CD4-positive, alpha-beta T cell treated with Interferon alpha-2 for 1 hour (primary cell): Measurements from ENCODE around the gene RELL1.

Experiments
- DNase-seq, 2 donors: peaks; one replicate each; pipeline ENCODE4 v3.0.0-alpha.2; 2020 to 2022

Gene RELL1, protein sequence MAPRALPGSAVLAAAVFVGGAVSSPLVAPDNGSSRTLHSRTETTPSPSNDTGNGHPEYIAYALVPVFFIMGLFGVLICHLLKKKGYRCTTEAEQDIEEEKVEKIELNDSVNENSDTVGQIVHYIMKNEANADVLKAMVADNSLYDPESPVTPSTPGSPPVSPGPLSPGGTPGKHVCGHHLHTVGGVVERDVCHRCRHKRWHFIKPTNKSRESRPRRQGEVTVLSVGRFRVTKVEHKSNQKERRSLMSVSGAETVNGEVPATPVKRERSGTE

DNA sequence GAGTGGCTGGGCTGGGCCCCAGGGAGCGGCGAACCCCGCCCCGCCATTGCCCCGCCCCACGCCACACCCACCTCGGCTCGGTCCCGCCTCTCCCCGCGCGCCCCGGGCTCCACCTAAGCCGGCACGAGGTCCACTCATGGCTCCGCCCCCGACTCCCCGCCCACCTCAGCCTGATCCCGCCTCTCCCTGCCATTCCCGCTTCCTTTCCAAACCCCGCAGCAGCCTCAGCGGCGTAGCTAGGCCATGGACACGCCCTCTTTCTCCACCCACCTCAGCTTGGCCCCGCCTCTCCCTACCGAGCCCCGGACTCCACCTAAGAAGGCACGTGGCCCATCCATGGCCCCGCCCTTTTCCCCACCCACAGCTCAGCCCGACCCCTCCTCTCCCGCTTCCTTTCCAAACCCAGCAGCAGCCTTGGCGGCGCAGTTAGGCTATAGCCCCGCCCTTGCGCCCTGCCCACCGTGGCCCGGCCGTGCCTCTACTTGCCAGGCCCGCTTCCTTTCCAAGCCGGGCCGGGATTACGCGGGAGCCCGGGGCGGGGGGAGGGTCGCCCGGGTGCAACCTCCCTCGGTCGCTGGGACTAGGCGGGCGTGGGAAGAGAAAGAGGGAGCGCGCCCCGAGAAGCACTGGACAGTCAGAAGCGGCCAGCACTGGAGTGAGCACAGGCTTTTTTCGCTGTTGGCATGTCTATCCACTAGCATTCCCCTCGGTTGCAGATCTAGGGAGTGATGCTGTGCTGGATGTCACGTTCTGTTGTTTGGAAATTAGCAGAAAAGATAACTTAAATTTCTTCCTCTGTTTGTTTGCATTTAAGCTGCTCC lies at the start of gene RELL1:
Gene RELL1 (minus strand): TSS at position 4 of the 821 bp plus-strand sequence. CDS start 89 bp downstream, outside the sequence.
- DNase-seq = peak; percentile 98 to 99

GRCh38 chr4:37735578-37735977 lies 49.4 kb upstream of the RELL1 start:
- DNase-seq = no peak

- DNase-seq = no peak
Observed at GRCh38 chr4:37734989-37735388, 48.8 kb upstream of the RELL1 start.

GRCh38 chr4:37733240-37733867 lies 47.2 kb upstream of the RELL1 start:
- DNase-seq = no peak

GRCh38 chr4:37732526-37733186 lies 46.5 kb upstream of the RELL1 start:
- no peak for DNase-seq

DNA sequence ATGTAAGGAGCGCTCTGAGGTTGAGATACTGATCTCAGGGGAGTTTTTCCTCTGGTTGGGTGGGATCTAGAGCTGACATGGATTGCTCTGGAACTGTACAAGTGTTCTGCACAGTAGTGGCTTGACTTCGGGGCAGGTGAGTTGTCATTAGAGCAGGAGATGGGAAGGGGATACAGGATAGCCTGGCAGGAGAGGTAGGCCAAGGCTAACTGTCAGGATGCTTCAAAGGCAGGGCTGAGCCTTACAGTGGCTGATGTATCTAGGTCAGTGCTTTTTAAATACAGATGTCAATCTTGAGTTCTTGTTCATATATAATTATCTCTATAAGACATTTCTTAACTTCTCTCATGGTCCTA lies 43.5 kb upstream of the RELL1 start:
- DNase-seq = no peak

- no peak for DNase-seq
Observed at GRCh38 chr4:37728064-37728463, 41.9 kb upstream of the RELL1 start.

GRCh38 chr4:37727635-37728034 lies 41.5 kb upstream of the RELL1 start:
- no peak for DNase-seq

DNA sequence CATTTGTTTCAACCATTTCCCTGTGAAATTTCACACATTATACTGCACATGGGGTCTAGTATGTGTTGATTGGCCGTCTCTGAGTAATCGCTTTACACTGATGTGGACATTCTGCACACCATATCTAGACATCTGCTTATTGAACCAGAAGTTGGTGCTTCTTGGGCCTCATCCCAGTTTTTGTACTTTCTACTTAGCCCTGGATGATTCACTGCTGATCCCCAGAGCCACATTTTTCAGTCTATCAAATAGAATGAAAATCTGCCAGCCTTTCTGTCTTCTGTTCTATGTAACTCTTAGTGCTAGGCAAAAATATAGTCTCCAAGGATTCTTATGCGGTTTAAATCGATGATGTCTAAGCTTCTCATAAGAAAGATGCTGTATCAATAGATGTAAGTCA lies 40.5 kb upstream of the RELL1 start:
- DNase-seq = no peak

DNA sequence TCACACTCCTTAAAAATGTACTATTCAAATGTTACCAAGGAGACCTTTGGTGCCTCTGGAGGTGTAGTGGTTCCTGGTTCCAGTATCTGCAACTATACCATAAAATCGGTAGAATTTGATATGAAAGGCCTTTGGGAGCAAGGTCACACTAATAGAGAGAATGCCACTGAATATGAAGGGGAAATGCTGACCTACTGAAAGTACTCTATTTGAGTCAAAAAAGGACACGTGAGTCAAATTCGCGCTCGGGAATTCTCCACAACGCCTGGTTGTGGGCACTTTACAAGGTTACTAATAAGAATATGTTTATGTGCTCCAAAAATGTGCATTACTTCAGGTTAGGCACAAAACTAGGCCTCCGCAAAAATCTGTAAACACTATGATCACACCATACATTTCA lies 39.5 kb upstream of the RELL1 start:
- no peak for DNase-seq

GRCh38 chr4:37723067-37723466 lies 36.9 kb upstream of the RELL1 start:
- DNase-seq = no peak

DNA sequence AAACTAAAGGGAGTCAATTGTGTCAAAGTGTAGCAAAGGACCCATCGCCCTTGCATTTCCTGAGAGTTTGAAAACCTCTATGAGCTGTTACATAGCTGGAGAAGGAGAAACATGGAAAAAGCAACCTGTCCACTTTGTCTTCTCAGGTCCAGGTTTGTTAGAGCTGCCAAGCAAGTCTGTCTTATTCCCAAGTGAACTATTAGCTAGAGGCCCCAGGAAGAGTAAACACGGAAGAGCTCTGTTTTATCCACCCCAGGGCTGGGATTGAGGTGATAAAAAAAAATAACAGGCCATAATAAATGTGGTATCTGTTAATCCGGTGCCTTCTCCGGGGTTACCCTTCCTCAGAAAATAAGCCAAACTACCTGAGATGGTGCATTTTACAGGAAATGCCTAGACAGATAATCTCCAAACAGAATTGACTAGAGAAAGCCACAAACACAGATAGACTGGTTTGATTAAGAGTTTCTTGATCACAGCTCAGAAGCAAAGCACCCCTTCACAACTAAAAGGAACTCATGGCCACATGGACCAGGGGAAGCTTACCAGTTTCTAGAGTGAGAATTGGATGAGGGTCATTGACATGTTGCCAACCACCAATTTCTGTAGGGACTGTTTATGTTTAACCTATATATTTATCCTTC lies 35.9 kb upstream of the RELL1 start:
- DNase-seq = peak in 1 of 2 donors; percentile 19

DNA sequence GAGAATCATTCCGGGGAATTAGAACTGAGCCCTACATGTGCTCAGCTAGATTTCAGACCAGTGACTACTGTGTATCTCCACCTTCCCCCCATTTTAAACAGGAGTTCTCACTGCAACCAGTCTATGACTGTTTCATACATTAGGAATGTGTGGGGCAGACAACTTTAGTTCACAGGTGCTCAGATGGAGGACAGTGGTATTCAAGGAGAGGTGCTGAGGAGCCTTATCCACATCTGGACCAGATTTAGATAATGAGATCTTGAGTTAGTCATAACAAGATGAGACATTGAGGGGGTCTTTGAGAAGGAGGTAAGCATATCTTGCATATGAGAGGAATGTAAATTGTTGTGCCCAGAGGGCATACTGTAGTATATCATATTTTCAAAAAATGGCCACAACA lies 32.8 kb upstream of the RELL1 start:
- no peak for DNase-seq

DNA sequence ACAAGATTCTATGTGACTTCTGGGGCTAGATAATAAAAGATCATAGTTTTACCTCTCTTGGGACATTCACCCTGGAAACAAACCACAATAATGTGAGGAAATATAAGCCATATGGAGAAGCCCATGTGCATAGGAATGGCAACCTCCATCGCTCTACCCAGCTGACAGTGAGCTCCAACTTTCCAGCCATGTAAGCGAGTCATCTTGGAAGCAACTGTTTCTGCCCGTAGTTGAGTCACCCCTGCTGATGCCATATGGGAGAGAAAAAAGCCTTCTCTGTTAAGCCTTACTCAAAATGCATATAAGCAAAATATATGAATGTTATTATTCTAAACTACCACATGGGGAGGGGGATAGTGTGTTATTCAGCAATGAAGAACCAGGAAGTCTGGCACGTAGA lies 31.4 kb upstream of the RELL1 start:
- DNase-seq = no peak

DNA sequence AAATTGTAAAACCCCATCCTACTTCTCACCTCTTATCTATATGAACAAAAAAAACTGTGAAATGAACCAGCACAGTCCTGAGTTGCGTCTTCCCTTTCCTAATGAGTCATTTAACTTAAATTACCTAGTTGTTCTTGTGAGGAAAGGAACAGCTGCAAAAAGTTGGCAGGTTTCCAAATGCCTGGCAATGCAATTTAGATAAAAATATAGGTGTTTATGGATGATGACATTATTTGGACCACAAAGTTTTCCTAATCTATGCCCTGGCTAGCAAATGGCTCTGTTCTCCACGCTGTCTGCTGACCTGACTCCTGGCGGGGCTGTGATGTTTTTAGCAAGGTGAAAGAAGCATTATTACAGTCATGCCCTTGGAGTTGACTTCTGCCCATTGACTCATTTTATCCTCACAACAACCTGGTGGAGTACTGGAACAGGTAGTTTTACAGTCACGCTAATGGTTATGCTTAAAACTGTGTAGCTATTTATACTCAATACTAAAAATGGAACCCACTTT lies 29.8 kb upstream of the RELL1 start:
- DNase-seq = no peak

DNA sequence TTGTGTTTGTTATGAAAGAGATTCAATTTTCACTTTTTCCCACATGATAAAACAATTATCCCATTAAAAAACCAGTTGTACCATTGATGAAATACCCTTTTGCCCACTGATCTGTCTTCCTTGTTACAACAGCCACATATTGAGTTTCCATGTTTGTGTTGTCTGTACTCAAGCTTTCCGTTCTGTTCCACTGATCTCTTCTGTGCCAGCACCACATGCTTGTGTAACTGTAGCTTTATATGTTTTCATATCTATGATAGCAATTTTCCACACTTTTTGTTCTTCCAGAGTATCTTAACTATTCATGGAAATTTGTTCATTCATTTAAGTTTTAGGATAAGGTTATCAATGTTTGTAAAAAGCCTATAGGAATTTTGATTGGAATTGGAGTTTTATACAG lies 24.3 kb upstream of the RELL1 start:
- no peak for DNase-seq

GRCh38 chr4:37706032-37706431 lies 19.9 kb upstream of the RELL1 start:
- DNase-seq = no peak

DNA sequence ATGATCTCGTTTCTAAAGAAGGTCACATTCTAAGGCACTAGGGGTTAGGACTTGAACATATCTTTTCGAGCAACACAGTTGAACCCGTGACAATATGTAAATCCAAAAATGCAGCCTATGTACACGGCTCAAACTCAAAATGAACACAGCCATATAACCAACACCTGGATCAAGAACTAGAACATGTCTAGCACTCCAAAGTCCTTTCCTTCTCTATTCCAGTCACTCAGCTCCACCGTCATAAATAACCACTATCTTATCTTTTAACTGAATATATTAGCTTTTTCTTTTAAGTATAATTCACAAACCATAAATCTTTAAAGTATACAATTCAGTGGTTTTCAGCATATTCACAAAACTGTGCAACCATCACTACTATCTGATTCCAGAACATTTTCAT lies 19.4 kb upstream of the RELL1 start:
- no peak for DNase-seq

DNA sequence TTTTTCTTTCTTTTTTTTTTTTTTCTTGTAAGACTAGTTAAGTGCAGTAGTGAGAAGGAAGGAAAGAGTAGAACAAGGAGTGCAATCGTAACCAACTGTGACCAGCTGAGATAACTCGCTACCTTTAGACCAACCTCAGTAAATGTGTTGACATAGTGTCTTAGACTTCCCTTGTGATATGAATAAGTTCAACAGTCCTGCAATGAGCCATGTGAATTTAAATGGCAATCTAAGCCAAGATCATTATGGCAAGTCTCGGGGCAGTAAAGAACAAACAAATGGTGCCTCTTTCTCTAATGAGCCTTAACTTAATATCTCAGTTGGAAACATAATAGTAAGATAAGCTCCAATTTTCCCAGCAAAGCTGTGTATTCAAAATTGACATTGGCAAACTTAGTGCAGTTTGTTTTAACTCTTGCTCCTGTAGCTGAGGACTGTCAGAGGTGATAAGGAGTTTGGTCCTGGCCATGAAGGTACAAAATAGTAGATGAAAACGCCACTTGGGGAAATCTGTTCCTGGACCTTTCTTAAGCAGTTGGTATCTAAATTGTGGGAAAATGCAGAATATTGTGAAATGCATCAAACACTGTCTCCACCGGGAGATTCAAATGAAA lies 13.8 kb upstream of the RELL1 start:
- DNase-seq = no peak

GRCh38 chr4:37697566-37697965 lies 11.4 kb upstream of the RELL1 start:
- no peak for DNase-seq

DNA sequence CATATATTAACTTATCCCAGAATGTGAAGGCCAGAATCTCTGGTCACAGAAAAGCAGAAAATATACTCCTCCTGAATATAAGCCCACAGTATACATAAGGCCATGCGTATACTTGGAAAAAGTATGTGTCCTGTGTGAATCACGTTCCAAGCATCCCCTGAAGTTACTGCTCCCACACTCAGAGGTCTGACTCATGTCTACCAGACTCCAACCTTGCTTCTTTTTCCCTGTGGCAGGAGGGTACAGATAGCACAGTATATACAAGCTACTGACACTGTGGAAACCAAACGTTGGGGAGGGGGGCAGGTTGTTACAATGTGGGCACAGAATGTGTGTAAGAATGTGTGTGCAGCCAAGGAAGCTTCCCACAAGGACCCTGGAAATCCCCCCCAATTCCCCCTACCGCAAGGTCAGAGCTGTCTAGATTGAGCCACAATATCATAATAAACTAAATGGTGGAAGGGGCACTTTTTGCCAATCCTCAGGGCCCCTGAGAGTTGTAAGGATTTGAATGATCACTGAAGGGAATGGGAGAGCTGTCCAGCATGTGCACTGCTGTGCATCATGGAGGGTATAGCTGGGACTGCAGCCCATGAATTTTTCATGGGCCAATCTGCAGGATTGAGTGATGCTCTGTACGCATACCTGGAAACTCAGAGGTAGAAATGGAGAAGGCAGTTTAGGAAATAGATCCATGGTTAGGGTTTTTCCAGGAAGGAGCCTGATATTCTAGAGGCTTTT lies 7.4 kb upstream of the RELL1 start:
- no peak for DNase-seq

- no peak for DNase-seq
Observed at GRCh38 chr4:37693030-37693429, 6.9 kb upstream of the RELL1 start.
